H1 (cell line): ENCODE data around the gene KLHL15. TPM values are rescaled to one million over a fixed set of nuclear protein-coding genes. Genes with fewer than 3 reads are reported as not detected.

Experiments
- CTBP2 ChIP-seq: IDR thresholded peaks from 2 replicates; pipeline ENCODE4 v1.7.0; 2011; ENCODE audit warnings: borderline replicate concordance, mild to moderate bottlenecking, moderate library complexity, mixed read lengths, low read length; ENCODE audit not compliant: insufficient read depth, insufficient read length
- MAFK ChIP-seq: IDR thresholded peaks from 2 replicates; pipeline ENCODE4 v1.6.1; 2012; ENCODE audit warnings: low read depth, mild to moderate bottlenecking, improper control_type of control experiment, low read length
- SP2 ChIP-seq: IDR thresholded peaks from 2 replicates; pipeline ENCODE4 v1.6.1; 2012; ENCODE audit warnings: mild to moderate bottlenecking, low read length, inconsistent platforms
- polyA plus RNA-seq, 7 experiments: library from polyadenylated mRNA; depleted of rRNA in 3 of 7; stranded (reverse) in 5 of 7; unstranded in 2 of 7; fragments of >200 nt in 5 of 7; fragments of 200-250 nt in 2 of 7; gene quantifications; 1 replicate in 5 of 7; 2 replicates in 1 of 7; 4 replicates in 1 of 7; pipeline versions ENCODE4 v1.2.1 to v1.2.3, GENCODE V29; 2011 to 2013; ENCODE audit warnings: missing spikeins in 2 of 7, mixed read lengths in 2 of 7
- total RNA-seq: library from RNA; stranded (reverse); fragmentation: NEBNext Ultra II Directional; extraction: Animal tissue kit (Norgen Biotek cat#: 25700); gene quantifications from 2 replicates; pipeline ENCODE4 v1.2.1, GENCODE V29; 2021
- TF ChIP-seq, protein P1 (sequence below): fragments of 300-600 bp; sonication (generic); IDR thresholded peaks from 2 replicates; pipeline ENCODE4 v1.7.1; 2012; ENCODE audit warnings: low read length, moderate library complexity, mild to moderate bottlenecking, inconsistent platforms; ENCODE audit not compliant: insufficient replicate concordance

The KLHL15 gene
- total and polyA plus RNA-seq, 2 of the 8 experiments (the other 6 are each of a cell fraction or from before 2014, with no cell fraction given), result 3.7 to 8.9 TPM

DNA sequence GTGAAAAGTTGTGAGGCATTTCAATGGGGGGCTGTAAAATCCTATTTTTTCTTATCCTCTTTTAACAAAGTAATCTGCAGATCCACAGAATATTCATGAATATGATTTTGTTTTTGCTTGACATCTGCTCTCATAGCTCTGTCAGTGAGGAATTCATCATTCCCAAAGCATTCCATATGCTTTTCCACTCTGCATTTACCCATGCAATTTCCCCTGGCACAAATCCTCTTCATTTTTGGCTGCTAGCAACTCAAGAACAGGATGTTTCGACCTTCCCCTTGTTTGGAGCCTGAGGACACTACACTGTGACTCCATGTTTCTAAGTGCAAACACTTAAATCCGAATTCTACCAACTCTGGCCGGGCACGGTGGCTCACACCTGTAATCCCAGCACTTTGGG, 48.5 kb downstream of the KLHL15 start (continued):
- TF ChIP-seq, protein P1, sequence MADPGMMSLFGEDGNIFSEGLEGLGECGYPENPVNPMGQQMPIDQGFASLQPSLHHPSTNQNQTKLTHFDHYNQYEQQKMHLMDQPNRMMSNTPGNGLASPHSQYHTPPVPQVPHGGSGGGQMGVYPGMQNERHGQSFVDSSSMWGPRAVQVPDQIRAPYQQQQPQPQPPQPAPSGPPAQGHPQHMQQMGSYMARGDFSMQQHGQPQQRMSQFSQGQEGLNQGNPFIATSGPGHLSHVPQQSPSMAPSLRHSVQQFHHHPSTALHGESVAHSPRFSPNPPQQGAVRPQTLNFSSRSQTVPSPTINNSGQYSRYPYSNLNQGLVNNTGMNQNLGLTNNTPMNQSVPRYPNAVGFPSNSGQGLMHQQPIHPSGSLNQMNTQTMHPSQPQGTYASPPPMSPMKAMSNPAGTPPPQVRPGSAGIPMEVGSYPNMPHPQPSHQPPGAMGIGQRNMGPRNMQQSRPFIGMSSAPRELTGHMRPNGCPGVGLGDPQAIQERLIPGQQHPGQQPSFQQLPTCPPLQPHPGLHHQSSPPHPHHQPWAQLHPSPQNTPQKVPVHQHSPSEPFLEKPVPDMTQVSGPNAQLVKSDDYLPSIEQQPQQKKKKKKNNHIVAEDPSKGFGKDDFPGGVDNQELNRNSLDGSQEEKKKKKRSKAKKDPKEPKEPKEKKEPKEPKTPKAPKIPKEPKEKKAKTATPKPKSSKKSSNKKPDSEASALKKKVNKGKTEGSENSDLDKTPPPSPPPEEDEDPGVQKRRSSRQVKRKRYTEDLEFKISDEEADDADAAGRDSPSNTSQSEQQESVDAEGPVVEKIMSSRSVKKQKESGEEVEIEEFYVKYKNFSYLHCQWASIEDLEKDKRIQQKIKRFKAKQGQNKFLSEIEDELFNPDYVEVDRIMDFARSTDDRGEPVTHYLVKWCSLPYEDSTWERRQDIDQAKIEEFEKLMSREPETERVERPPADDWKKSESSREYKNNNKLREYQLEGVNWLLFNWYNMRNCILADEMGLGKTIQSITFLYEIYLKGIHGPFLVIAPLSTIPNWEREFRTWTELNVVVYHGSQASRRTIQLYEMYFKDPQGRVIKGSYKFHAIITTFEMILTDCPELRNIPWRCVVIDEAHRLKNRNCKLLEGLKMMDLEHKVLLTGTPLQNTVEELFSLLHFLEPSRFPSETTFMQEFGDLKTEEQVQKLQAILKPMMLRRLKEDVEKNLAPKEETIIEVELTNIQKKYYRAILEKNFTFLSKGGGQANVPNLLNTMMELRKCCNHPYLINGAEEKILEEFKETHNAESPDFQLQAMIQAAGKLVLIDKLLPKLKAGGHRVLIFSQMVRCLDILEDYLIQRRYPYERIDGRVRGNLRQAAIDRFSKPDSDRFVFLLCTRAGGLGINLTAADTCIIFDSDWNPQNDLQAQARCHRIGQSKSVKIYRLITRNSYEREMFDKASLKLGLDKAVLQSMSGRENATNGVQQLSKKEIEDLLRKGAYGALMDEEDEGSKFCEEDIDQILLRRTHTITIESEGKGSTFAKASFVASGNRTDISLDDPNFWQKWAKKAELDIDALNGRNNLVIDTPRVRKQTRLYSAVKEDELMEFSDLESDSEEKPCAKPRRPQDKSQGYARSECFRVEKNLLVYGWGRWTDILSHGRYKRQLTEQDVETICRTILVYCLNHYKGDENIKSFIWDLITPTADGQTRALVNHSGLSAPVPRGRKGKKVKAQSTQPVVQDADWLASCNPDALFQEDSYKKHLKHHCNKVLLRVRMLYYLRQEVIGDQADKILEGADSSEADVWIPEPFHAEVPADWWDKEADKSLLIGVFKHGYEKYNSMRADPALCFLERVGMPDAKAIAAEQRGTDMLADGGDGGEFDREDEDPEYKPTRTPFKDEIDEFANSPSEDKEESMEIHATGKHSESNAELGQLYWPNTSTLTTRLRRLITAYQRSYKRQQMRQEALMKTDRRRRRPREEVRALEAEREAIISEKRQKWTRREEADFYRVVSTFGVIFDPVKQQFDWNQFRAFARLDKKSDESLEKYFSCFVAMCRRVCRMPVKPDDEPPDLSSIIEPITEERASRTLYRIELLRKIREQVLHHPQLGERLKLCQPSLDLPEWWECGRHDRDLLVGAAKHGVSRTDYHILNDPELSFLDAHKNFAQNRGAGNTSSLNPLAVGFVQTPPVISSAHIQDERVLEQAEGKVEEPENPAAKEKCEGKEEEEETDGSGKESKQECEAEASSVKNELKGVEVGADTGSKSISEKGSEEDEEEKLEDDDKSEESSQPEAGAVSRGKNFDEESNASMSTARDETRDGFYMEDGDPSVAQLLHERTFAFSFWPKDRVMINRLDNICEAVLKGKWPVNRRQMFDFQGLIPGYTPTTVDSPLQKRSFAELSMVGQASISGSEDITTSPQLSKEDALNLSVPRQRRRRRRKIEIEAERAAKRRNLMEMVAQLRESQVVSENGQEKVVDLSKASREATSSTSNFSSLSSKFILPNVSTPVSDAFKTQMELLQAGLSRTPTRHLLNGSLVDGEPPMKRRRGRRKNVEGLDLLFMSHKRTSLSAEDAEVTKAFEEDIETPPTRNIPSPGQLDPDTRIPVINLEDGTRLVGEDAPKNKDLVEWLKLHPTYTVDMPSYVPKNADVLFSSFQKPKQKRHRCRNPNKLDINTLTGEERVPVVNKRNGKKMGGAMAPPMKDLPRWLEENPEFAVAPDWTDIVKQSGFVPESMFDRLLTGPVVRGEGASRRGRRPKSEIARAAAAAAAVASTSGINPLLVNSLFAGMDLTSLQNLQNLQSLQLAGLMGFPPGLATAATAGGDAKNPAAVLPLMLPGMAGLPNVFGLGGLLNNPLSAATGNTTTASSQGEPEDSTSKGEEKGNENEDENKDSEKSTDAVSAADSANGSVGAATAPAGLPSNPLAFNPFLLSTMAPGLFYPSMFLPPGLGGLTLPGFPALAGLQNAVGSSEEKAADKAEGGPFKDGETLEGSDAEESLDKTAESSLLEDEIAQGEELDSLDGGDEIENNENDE, result no peak
- TF ChIP-seq SP2 (no peak), CTBP2 (no peak), MAFK (no peak)
